ENCODE measurements around the gene SPEM3. TPM values are rescaled to one million over a fixed set of nuclear protein-coding genes. Genes with fewer than 3 reads are reported as not detected.
A peak's percentile ranks its signal among the peaks of the same experiment; 100 is the strongest.

SPEM3 gene
- polyA plus RNA-seq, 6 donors from 2014 or later = not detected

DNA sequence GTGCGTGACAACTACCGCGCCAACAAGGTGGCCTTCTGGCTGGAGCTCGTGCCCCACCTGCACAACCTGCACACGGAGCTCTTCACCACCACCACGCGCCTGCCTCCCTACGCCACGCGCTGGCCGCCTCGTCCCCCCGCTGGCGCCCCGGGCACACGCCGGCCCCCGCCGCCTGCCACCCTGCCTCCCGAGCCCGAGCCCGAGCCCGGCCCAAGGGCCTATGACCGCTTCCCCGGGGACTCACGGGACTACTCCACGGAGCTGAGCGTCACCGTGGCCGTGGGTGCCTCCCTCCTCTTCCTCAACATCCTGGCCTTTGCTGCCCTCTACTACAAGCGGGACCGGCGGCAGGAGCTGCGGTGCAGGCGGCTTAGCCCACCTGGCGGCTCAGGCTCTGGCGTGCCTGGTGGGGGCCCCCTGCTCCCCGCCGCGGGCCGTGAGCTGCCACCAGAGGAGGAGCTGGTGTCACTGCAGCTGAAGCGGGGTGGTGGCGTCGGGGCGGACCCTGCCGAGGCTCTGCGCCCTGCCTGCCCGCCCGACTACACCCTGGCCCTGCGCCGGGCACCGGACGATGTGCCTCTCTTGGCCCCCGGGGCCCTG lies 11.5 kb upstream of the SPEM3 start:
- Mint-ChIP-seq H3K9me3 (no peaks in the 10 kb centered on the region), H3K27ac (no peak overlapping the region), H3K27me3 (peaks cover 3 to 17% (median 9%) of the 10 kb centered on the region in 3 donors), H3K4me1 (no peaks in the 10 kb centered on the region), H3K36me3 (no peaks in the 10 kb centered on the region), H3K4me3 (no peak overlapping the region)
- ATAC-seq (ENCODE audit: low read depth in 2 of 2) (no peak), DNase-seq (no peak)

DNA sequence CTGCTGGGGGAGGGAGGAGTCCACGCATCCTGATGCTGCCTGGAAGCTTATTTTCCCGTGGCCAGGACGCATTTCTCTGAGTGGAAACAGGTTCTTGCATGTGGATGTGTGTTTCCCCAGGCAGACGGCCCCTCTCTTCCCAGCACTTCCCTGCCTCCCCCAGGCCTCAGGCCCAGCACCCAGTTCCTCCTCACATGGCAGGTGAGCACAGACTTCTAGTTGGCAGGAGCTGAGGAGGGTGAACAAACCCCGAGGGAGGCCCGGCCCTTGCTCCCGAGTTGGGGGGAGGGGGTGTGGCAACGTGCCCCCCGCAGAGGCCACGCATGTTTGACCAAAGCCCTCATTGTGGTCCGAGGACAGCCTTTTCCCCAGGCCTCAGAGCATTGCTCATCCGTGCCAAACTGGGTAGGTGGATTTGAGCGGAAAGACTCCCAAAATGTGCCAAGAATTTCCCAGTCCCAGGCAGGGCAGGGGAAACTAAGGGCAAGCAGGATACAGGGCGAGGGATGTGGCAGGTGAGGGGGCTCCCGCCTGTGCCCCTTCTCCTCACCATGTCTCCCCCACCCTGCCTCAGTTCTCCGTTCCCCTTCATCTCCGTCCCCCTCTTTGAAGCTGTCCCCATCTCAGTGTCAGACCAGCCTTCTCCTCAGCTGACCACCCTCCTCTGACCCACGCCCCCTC lies 10.0 kb upstream of the SPEM3 start:
- no peak overlapping the region for H3K4me3 Mint-ChIP-seq
- H3K36me3 Mint-ChIP-seq = no peaks in the 10 kb centered on the region
- H3K9me3 Mint-ChIP-seq = no peaks in the 10 kb centered on the region
- peaks cover 3 to 17% (median 9%) of the 10 kb centered on the region in 3 donors for H3K27me3 Mint-ChIP-seq
- DNase-seq (no peak), ATAC-seq (ENCODE audit: low read depth in 2 of 2) (no peak)
- no peaks in the 10 kb centered on the region for H3K4me1 Mint-ChIP-seq
- H3K27ac Mint-ChIP-seq = no peak overlapping the region

DNA sequence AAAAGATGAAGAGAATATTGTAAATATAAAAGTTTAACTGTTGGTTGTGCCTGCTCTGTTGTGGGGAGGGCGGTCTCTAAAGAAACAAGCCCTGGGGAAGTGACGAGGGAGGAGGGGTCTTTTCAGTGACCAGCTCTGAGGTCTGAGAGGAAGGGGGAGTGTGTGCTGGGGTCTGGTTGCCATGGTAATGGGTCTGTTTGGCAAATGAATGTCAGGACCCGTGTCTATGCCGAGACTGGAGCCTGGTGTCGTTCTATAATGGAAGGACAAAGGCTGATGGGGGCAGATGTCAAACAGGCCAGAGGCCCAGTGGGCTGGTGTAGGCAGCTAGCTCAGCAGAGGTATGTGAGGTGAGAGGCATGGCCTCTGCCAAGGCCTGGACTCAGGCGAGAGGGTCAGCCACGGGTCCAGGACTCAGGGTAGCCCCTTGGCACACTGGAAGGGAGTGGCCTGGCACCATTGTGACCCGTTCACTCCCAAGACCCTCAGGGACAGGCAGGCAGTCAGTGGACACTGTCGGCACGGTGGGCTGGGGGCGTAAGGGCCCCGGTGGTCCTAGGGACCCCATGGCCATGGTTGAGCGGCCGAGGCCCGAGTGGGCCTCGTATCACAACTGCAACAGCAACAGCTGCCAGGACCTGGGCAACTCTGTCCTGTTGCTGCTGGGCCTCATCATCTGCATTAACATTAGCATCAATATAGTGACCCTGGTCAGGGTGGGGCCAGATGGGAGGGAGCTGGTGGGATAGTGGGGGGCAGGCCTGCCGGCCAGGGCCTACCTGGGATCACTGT lies 8.6 kb upstream of the SPEM3 start, which contains the start of gene SPEM1:
SPEM1 (plus strand) TSS at position 506 of the 792 bp plus-strand sequence; CDS start at position 567, 61 bp downstream.
- Mint-ChIP-seq H3K36me3 (no peaks in the 10 kb centered on the region), H3K4me1 (no peaks in the 10 kb centered on the region), H3K4me3 (no peak within 1 kb of the TSS), H3K27ac (no peak within 1 kb of the TSS), H3K27me3 (peaks cover 3 to 22% (median 15%) of the 10 kb centered on the region in 3 donors), H3K9me3 (no peaks in the 10 kb centered on the region)
- no peak for DNase-seq
- ATAC-seq (ENCODE audit: low read depth in 2 of 2) = no peak

DNA sequence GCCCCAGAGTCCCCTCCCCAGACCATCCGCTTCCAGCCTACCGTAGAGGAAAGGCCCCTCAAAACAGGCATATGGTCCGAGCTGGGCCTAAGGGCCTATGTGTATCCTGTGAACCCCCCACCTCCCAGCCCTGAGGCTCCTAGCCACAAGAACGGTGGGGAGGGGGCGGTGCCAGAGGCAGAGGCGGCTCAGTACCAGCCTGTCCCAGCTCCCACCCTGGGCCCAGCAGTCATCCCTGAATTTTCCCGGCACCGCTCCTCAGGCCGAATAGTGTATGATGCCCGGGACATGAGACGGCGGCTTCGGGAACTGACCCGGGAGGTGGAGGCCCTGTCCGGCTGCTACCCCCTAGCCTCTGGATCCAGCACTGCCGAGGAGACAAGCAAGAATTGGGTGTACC lies 7.5 kb upstream of the SPEM3 start:
- no peaks in the 10 kb centered on the region for H3K9me3 Mint-ChIP-seq
- ATAC-seq (ENCODE audit: low read depth in 2 of 2) = no peak
- H3K4me3 Mint-ChIP-seq = no peak overlapping the region
- no peaks in the 10 kb centered on the region for H3K36me3 Mint-ChIP-seq
- no peak overlapping the region for H3K27ac Mint-ChIP-seq
- no peaks in the 10 kb centered on the region for H3K4me1 Mint-ChIP-seq
- peaks cover 3 to 25% (median 19%) of the 10 kb centered on the region in 3 donors for H3K27me3 Mint-ChIP-seq
- DNase-seq = no peak

DNA sequence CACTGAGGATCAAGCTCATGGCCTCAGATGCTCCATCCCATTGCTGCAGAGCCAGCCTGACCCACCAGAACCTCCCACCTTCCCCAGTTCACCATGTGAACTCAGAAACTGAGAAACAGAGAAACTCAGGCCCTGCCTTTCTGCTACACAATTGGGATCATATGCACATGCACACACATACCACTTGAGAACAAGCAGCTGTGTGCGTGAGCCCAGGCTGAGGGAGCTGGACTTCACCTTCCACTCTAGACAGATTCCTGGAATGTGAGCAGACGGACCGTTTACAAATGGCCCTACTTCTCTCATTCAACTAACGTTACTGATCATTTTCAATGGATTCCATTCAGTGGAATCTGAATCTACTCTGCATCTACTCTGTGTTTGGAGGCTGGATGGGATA lies 5.0 kb upstream of the SPEM3 start:
- Mint-ChIP-seq H3K36me3 (no peaks in the 10 kb centered on the region), H3K4me1 (no peaks in the 10 kb centered on the region), H3K27me3 (peaks cover 0 to 22% (median 16%) of the 10 kb centered on the region in 3 donors), H3K27ac (no peak overlapping the region), H3K9me3 (no peaks in the 10 kb centered on the region), H3K4me3 (no peak overlapping the region)
- no peak for ATAC-seq (ENCODE audit: low read depth in 2 of 2)
- no peak for DNase-seq

DNA sequence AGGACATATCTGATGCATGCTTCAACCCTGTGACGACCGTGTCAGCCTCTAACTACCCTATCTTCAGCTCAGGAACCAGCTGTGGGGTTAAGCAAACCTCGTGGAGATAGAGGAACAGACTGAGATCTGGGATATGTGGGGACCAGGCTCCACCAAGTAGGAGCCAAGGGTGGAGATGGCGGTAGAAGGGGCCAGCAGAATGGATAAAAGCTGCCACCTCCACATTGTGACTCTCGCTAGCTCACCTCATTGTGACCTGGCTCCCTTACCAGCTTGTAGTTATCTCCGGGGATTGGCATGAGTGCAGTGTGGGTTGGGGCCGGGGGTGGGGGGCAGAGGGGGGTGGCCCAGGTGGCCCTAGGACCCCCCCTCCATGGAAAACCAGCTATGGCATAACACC lies 3.3 kb upstream of the SPEM3 start, which contains the start of gene SPEM2:
SPEM2 (plus strand) TSS at position 301 of the 400 bp plus-strand sequence; CDS start at position 374, 73 bp downstream.
- no peak for ATAC-seq (ENCODE audit: low read depth in 2 of 2)
- peak within 1 kb of the TSS in 1 of 8 donors; percentile 25 for H3K4me3 Mint-ChIP-seq
- no peaks in the 10 kb centered on the region for H3K4me1 Mint-ChIP-seq
- no peak within 1 kb of the TSS for H3K27ac Mint-ChIP-seq
- H3K27me3 Mint-ChIP-seq = peaks cover 0 to 13% (median 8%) of the 10 kb centered on the region in 3 donors
- no peaks in the 10 kb centered on the region for H3K36me3 Mint-ChIP-seq
- DNase-seq = no peak
- no peaks in the 10 kb centered on the region for H3K9me3 Mint-ChIP-seq

DNA sequence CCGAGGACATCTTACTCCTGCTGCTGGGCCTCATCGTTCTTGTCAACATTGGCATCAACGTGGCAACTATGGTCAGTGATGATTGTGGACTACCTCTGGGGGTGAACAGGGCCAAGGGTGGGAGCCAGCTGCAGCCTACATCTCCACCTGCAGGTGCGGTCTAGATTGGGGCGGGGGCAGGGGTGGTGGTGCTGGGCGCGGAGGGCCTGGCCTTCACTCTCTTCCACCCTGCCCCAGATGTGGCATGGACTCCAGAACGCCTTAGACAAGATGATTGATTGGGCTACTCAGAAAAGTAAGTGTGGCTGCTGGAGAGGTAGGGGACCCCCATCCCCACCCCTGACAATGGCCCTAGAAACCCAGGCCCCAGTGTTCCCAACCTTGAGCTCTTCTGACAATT lies 2.9 kb upstream of the SPEM3 start:
- Mint-ChIP-seq H3K27me3 (peaks cover 0 to 13% (median 8%) of the 10 kb centered on the region in 3 donors), H3K27ac (no peak overlapping the region)
- no peak for DNase-seq

DNA sequence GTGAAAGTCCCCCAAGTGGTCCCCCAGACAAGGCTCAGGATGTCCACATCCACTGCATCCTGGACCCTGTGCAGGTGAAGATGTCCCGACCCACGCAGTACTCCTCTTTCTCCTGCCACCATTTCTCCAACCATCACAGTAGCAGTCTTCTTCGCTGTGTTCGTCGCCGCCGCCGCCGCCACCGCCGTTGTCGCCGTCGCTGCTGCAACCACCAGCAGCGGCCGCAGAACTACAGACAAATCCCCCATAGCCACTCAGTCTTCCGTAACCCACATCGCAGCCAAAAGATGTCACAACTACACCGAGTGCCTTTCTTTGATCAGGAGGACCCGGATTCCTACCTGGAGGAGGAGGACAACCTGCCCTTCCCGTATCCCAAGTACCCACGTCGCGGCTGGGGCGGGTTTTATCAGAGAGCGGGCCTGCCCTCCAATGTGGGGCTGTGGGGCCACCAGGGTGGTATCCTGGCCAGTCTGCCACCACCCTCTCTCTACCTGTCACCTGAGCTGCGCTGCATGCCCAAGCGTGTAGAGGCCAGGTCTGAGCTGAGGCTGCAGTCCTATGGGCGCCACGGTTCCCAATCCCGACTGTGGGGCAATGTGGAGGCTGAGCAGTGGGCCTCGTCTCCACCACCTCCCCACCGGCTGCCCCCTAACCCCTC lies 2.3 kb upstream of the SPEM3 start:
- no peaks in the 10 kb centered on the region for H3K4me1 Mint-ChIP-seq
- H3K4me3 Mint-ChIP-seq = no peak overlapping the region
- peaks cover 0 to 13% (median 8%) of the 10 kb centered on the region in 3 donors for H3K27me3 Mint-ChIP-seq
- H3K27ac Mint-ChIP-seq = no peak overlapping the region
- H3K36me3 Mint-ChIP-seq = no peaks in the 10 kb centered on the region
- no peaks in the 10 kb centered on the region for H3K9me3 Mint-ChIP-seq
- DNase-seq = no peak
- ATAC-seq (ENCODE audit: low read depth in 2 of 2) = no peak

More for the DNA sequence above, 2.9 kb upstream of the SPEM3 start:
- no peak for ATAC-seq (ENCODE audit: low read depth in 2 of 2)
- Mint-ChIP-seq H3K4me3 (no peak overlapping the region), H3K4me1 (no peaks in the 10 kb centered on the region), H3K9me3 (no peaks in the 10 kb centered on the region), H3K36me3 (no peaks in the 10 kb centered on the region)

DNA sequence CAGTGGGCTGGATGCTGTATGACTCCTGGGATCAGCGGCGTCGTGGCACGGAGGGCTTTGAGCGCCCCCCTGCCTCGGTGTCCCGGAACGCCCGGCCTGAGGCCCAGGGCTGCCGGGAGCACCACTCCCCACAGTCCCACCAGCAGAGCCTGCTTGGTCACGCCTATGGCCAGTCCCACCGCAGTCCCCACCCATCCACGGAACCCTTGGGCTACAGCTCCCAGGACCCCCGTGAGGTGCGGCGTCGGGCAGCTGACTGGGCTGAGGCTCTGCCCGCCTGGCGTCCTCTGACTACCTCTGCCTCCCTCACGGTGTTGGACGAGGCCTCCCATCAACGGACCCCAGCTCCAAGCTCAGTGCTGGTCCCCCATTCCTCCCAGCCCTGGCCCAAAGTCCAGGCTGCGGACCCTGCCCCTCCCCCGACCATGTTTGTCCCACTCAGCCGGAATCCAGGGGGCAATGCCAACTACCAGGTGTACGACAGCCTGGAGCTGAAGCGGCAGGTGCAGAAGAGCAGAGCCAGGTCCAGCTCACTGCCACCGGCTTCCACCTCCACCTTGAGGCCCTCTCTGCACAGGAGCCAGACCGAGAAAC lies 1.7 kb upstream of the SPEM3 start:
- no peaks in the 10 kb centered on the region for H3K4me1 Mint-ChIP-seq
- no peak overlapping the region for H3K4me3 Mint-ChIP-seq
- no peak overlapping the region for H3K27ac Mint-ChIP-seq
- DNase-seq = no peak
- no peaks in the 10 kb centered on the region for H3K9me3 Mint-ChIP-seq
- H3K36me3 Mint-ChIP-seq = no peaks in the 10 kb centered on the region
- ATAC-seq (ENCODE audit: low read depth in 2 of 2) = no peak
- peaks cover 0 to 13% (median 8%) of the 10 kb centered on the region in 3 donors for H3K27me3 Mint-ChIP-seq

DNA sequence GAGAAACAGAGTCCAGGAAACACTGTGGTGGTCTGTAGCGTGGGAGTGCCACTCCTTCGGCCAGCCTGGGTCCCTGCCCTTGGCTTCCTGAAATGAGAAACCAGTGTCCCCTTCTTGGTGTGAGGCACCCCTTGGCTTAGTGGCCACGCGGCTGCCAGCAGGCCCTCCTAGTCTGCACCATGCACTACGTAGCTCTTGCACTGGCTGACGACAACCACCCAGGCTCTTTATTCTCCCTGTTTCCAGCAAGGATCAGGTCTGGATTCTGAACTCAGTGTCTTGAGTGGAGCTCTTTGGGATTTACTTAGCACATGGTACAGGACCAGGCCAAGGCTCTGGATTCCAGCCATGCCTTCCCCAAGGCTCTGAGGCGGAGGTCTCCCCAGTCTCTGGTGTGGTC lies 1.1 kb upstream of the SPEM3 start:
- Mint-ChIP-seq H3K36me3 (no peaks in the 10 kb centered on the region), H3K27ac (no peak overlapping the region), H3K27me3 (peaks cover 0 to 13% (median 8%) of the 10 kb centered on the region in 3 donors), H3K9me3 (no peaks in the 10 kb centered on the region), H3K4me3 (no peak overlapping the region), H3K4me1 (no peaks in the 10 kb centered on the region)
- no peak for ATAC-seq (ENCODE audit: low read depth in 2 of 2)
- no peak for DNase-seq

DNA sequence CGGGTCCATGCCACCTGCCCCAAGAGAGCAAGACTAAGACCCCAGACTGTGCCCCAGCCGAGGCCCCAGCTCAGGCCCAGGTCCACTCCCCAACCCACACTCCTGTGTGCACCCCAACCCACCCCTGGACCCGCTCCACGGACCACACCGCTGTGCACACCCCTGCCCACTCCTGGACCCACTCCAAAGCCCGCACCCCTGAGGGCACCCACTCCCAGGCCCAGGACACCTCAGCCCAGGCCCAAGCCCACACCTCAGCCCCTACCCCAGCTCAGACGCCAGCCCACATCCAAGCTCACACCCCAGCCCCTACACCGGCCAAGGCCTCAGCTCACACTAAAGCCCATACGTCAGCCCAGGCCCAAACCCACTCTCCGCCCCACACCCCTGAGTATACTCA lies 1.1 kb downstream of the SPEM3 start:
- DNase-seq (no peak), ATAC-seq (ENCODE audit: low read depth in 2 of 2) (no peak)
- H3K9me3 Mint-ChIP-seq = no peaks in the 10 kb centered on the region
- peaks cover 0 to 10% (median 6%) of the 10 kb centered on the region in 3 donors for H3K27me3 Mint-ChIP-seq
- no peaks in the 10 kb centered on the region for H3K36me3 Mint-ChIP-seq
- H3K27ac Mint-ChIP-seq = peak overlapping the region in 1 of 6 donors; percentile 22
- no peaks in the 10 kb centered on the region for H3K4me1 Mint-ChIP-seq
- H3K4me3 Mint-ChIP-seq = no peak overlapping the region

DNA sequence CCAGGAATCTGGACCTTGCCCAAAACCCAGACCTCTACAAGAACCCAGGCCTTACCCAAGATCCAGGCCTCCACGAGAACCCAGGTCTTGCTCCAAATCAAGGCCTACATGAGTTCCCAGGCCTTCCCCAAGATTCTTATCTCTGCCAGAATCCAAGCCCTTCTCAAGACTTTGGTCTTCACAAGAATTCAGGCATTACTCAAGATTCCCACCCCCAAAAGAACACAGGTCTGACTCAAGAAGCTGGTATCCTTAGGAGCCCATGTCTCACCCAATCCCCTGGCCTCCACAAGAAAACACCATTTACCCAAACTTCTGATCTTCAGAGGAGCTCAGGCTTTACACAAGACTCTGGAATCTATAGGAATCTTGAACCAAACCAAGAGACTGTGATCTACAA lies 2.6 kb downstream of the SPEM3 start:
- no peak for DNase-seq
- no peaks in the 10 kb centered on the region for H3K36me3 Mint-ChIP-seq
- no peak for ATAC-seq (ENCODE audit: low read depth in 2 of 2)
- H3K4me1 Mint-ChIP-seq = peaks cover 3 to 13% (median 11%) of the 10 kb centered on the region in 3 donors
- H3K4me3 Mint-ChIP-seq = no peak overlapping the region
- peaks cover 0 to 3% (median 0%) of the 10 kb centered on the region in 3 donors for H3K27me3 Mint-ChIP-seq
- H3K9me3 Mint-ChIP-seq = no peaks in the 10 kb centered on the region
- no peak overlapping the region for H3K27ac Mint-ChIP-seq

DNA sequence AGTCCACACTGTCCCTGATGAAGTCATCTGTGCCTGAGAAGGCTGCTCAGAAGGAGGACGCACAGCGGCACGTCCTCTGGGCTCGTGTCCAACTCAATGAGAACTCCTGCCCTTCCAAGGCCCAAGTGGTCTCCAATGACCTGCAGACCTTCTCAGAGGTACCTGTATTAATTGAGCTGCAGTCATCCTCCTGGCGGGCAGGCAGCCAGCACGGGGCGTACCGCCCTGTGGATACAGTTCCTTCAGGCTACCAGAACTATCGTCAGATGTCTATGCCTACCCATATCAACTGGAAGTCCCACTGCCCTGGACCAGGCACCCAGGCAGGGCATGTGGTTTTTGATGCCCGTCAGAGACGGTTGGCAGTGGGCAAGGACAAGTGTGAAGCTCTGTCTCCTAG lies 3.6 kb downstream of the SPEM3 start:
- H3K27ac Mint-ChIP-seq = no peak overlapping the region
- H3K4me3 Mint-ChIP-seq = peak overlapping the region in 3 of 8 donors; percentile 16 to 55 (median 51)
- no peaks in the 10 kb centered on the region for H3K27me3 Mint-ChIP-seq
- no peaks in the 10 kb centered on the region for H3K36me3 Mint-ChIP-seq
- no peaks in the 10 kb centered on the region for H3K9me3 Mint-ChIP-seq
- DNase-seq = no peak
- peaks cover 7 to 20% (median 18%) of the 10 kb centered on the region in 3 donors for H3K4me1 Mint-ChIP-seq
- no peak for ATAC-seq (ENCODE audit: low read depth in 2 of 2)

All from naive B cell (primary cell).